ENCODE data around the gene PPIL1. TPM values are rescaled to one million over a fixed set of nuclear protein-coding genes. Genes with fewer than 3 reads are reported as not detected.

Gene PPIL1
- polyA plus RNA-seq, 2 of the 4 experiments (the other 2 are of a cell fraction), result 42.6 to 60.0 TPM

- WGBS (ENCODE audit: missing lambda C conversion rate), result 75% methylated on average over 6 of the region's 6 CpGs
These were observed 16.1 kb downstream of the PPIL1 start for GRCh38 chr6:36858407-36858981.

GRCh38 chr6:36857325-36857724 is 17.3 kb downstream of the PPIL1 start:
- ChIA-PET CTCF (interaction anchor here (0.8 to 0.9 kb wide), 2 partner anchors 16 to 161 kb away, joined by 3 to 4 read pairs; no protein-coding TSS in a partner anchor), POLR2A (no interaction called here)
- no peak overlapping the region for H3K27ac ChIP-seq
- ATAC-seq (no peak), FAIRE-seq (no peak), DNase-seq (ENCODE audit: low read depth in 1 of 2, low spot score in 1 of 2) (no peak)
- H3K4me2 ChIP-seq, result no peak overlapping the region
- TF ChIP-seq FOSB (CRISPR knock-in tag; IDR thresholded peaks at IDR 0.05) (no peak), BHLHE40 (IDR thresholded peaks at IDR 0.05; ENCODE audit: low read depth, low read length) (no peak)
- WGBS (ENCODE audit: missing lambda C conversion rate), result 96% methylated on average over 4 of the region's 4 CpGs
- no peaks in the 10 kb centered on the region for H3K9me3 ChIP-seq
- H3K4me1 ChIP-seq, result 0 out of 3 replicates have a peak, but pooled peaks cover under 1% of the 10 kb centered on the region
- no peak overlapping the region for H3K4me3 ChIP-seq

More at GRCh38 chr6:36858407-36858981, 16.1 kb downstream of the PPIL1 start:
- Histone ChIP-seq H3K9me3 (no peaks in the 10 kb centered on the region), H3K27ac (no peak overlapping the region), H3K4me3 (no peak overlapping the region), H3K4me2 (no peak overlapping the region), H3K4me1 (0 out of 3 replicates have a peak, but pooled peaks cover 3% of the 10 kb centered on the region)
- FAIRE-seq (no peak), DNase-seq (ENCODE audit: low read depth in 1 of 2, low spot score in 1 of 2) (no peak), ATAC-seq (no peak)
- ChIA-PET POLR2A (no interaction called here), CTCF (interaction anchor here (0.6 kb wide), 1 partner anchor 98 kb away, joined by 4 read pairs; no protein-coding TSS in a partner anchor)
- no peak for TF ChIP-seq TP53 (CRISPR knock-in tag; IDR thresholded peaks at IDR 0.05)
- TF ChIP-seq PHF8 (IDR thresholded peaks at IDR 0.05; ENCODE audit: borderline replicate concordance, low read depth), result no peak
- no peak for TF ChIP-seq NFE2L2 (conservative IDR thresholded peaks at IDR 0.05; ENCODE audit: low read length)
- TF ChIP-seq JUN (IDR thresholded peaks at IDR 0.05), result no peak
- no peak for TF ChIP-seq KDM1A (IDR thresholded peaks at IDR 0.05; ENCODE audit: low read depth)
- no peak for TF ChIP-seq TFCP2L1 (CRISPR knock-in tag; IDR thresholded peaks at IDR 0.05)
- TF ChIP-seq SMC3 (IDR thresholded peaks at IDR 0.05), result no peak
- TF ChIP-seq HEYL (CRISPR knock-in tag; IDR thresholded peaks at IDR 0.05), result no peak
- no peak for TF ChIP-seq EP300 (IDR thresholded peaks at IDR 0.05)
- no peak for TF ChIP-seq CHD4 (IDR thresholded peaks at IDR 0.05; ENCODE audit: borderline replicate concordance)
- TF ChIP-seq RCOR1 (IDR thresholded peaks at IDR 0.05; ENCODE audit: low read depth, low read length), result no peak
- TF ChIP-seq EHF (CRISPR knock-in tag; IDR thresholded peaks at IDR 0.05), result no peak
- TF ChIP-seq MAFK (IDR thresholded peaks at IDR 0.05; ENCODE audit: partially characterized antibody), result no peak
- no peak for TF ChIP-seq ZNF302 (CRISPR knock-in tag; IDR thresholded peaks at IDR 0.05)
- no peak for TF ChIP-seq CBX8 (IDR thresholded peaks at IDR 0.05)
- TF ChIP-seq E2F6 (IDR thresholded peaks at IDR 0.05; ENCODE audit: borderline replicate concordance, low read depth), result no peak

- ChIA-PET POLR2A (no interaction called here), CTCF (interaction anchor here (1.3 kb wide), 1 partner anchor 29 kb away, joined by 3 read pairs; no protein-coding TSS in a partner anchor)
- DNase-seq (ENCODE audit: low read depth in 1 of 2, low spot score in 1 of 2) (no peak), ATAC-seq (no peak), FAIRE-seq (no peak)
- Histone ChIP-seq H3K4me2 (no peak overlapping the region), H3K4me1 (no peaks in the 10 kb centered on the region), H3K9me3 (no peaks in the 10 kb centered on the region), H3K4me3 (no peak overlapping the region), H3K27ac (no peak overlapping the region)
- WGBS (ENCODE audit: missing lambda C conversion rate), result 99% methylated on average over 8 of the region's 8 CpGs
- TF ChIP-seq FOXS1 (CRISPR knock-in tag; IDR thresholded peaks at IDR 0.05) (no peak), CHD2 (IDR thresholded peaks at IDR 0.05; ENCODE audit: low read length, partially characterized antibody) (no peak), PHF8 (IDR thresholded peaks at IDR 0.05; ENCODE audit: borderline replicate concordance, low read depth) (no peak), HDAC2 (IDR thresholded peaks at IDR 0.05) (no peak), KDM1A (IDR thresholded peaks at IDR 0.05; ENCODE audit: low read depth) (no peak), MAFK (IDR thresholded peaks at IDR 0.05; ENCODE audit: partially characterized antibody) (no peak), ESRRA (IDR thresholded peaks at IDR 0.05; ENCODE audit: borderline replicate concordance, low read length) (no peak), POLR2A (IDR thresholded peaks at IDR 0.05; ENCODE audit: low read length) (no peak), FOSB (CRISPR knock-in tag; IDR thresholded peaks at IDR 0.05) (no peak), TFCP2L1 (CRISPR knock-in tag; IDR thresholded peaks at IDR 0.05) (no peak), ELK1 (IDR thresholded peaks at IDR 0.05; ENCODE audit: low read depth, low read length) (no peak), USF2 (IDR thresholded peaks at IDR 0.05) (no peak), HMGXB4 (CRISPR knock-in tag; IDR thresholded peaks at IDR 0.05; ENCODE audit: borderline replicate concordance) (no peak)
These were observed 18.3 kb downstream of the PPIL1 start for GRCh38 chr6:36856277-36856676.

Measured in A549 (cell line).